T-helper 9 cell (primary cell): Measurements from ENCODE around the gene SLC25A22.

Source experiments
- DNase-seq: peaks from one replicate; pipeline ENCODE4 v3.0.0-alpha.2; 2020

SLC25A22 gene

DNA sequence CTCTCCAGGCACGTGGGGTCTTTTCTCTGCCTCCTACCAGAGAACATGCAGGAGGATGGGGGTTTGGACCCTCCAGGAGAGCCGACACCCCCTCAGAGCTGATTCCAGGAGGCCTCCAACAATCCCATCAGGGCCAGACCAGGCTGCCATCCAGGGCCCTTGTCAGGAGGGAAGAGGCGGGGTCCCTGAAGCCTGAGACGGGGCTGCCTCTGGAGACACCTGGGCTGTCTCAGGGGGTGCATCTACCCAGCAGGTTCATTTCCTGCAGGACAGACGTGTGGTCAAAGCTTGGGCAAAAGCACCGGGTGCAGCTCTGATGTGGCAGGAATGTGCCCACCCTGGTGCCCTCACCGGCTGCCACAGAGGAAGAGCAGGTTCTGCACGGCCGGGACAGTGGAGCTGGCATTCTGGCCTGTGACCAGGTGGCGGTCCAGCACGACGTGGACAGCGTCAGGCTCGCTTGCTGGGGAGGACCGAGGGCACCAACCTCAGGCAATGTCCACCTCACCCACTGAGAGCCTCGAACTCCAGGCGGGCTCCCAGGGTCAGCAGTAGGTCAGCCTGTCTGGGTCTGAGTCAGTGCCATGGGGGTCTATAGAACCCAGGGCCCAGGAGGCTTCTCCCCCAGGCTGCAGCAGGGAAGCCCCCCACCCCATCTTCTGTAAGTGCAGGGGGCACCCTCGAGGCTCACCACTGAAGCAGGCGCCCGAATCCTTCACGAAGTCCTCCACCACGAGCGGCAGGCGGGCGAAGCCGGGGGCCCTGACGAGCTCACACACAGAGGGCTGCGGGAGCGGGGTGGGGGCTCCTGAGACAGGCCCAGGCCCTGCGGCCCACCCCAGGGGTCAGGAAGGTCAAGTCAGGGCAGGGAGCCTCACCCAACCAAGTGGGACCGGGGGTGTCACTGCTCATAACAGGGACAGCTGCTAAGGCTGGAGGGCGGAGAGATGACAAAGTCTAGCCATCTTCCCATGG lies 27.2 kb downstream of the SLC25A22 start:
- DNase-seq = no peak

DNA sequence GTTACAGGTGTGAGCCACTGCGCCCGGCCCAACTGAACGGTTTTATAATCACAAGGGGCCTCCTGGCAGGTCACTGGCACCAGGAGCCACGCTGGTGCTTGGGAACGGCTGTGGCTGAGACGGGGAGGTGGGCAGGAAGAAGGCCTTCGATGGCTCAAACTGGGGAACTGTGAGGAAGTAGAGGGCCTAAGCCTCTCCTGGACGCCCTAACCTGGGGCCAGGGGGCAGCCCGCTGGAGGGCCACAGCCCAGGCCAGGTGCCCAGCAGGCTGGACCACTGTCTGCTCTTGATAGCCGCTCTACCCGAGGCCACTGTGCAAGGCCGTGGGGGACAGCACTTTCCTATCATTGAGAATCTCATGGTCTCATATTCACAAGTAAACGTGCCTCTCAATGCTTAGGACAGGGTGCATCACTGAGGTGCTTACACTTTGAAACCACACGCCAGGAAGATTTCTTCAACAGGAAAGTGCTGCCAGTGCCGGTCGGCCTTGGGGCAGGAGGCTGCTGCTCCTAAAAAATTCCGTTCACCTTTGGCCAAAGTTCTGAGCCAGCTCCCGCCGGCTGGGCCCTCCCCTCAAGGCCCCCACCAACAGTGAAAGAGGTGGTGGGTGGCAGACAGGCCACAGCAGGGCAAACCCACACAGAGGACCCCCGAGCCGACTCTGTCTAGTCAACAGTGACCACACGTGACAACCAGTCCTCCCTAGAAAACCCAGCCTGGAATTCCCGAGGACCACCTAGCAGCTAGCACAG lies 28.0 kb downstream of the SLC25A22 start:
- DNase-seq = no peak

DNA sequence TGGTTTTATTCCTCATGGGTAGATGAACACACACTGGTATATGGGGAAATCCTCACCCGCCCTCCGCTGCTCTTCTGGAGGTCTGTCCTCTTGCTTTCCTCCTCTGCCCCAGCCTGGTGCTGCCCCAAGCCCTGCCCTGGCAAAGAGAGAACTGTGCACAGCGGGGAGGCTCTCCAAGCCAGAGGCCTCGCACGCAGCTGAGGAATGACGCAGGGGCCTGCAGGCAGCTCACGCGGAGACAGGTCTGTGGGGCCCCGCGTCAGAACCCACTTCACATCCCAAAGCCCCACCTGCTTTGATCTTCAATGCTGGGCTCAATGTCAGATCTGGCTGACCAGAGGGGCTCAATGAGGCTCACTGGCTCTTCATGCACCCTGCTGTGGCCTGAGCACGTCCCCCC lies 30.8 kb downstream of the SLC25A22 start:
- DNase-seq = no peak

DNA sequence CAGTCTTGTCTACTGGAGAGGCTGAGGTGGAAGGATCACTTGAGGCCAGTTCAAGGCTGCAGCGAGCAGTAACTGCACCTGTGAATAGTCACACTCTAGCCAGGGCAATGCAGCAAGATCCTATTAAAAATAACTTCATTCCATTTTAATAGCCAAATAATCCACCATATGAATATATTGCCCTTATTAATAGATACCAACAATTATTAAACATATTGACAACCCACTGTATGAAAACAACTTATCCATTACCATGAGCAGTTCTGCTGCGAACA lies 31.2 kb downstream of the SLC25A22 start:
- no peak for DNase-seq

DNA sequence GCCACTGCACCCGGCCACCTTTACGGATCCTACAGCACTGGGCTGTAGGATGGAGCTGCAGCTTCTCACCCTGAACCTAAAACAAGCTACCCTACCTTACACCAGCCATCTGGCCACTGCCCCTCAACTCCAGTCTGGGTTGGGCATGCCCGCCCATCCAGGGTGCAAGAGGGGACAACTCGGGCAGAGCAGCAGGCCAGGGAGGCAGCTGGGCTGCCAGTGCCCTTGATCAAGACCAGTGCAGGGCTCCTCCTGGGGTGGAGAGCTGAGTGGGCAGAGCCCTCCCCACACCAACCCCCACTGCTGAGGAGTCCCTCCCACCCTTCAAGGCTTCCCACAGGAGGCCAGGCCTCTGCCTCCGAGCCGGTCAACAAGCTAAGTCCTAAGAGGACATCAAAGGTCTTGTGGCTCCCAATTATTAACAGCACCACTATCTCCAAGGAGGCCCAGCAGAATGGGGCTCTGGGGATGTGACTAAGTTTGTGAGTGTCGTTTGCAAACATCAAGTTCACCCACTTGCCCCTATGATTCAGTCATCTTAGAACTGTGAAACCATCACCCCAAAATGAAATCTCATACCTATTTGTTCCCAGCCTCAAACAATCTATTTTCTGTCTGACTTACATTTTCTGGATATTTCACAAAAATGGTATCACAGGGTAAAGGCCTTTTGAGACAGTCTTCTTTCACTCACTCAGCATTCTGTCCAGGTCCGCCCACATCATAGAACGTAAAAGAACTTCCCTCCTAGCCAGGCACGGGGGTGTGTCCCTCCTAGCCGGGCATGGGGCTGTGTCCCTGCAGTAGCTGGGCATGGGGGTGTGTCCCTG lies 31.8 kb downstream of the SLC25A22 start:
- no peak for DNase-seq

DNA sequence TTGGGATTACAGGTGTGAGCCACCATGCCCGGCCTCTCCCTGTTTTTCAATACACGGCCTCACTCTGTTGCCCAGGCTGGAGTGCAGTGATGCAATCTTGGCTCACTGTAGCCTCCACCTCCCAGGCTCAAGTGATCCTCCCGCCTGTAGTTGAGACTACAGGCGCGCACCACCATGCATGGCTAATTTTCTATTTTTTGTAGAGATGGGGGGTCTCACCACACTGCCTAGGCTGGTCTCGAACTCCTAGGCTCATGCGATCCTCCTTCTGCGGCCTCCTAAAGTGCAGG lies 32.3 kb downstream of the SLC25A22 start:
- DNase-seq = no peak

DNA sequence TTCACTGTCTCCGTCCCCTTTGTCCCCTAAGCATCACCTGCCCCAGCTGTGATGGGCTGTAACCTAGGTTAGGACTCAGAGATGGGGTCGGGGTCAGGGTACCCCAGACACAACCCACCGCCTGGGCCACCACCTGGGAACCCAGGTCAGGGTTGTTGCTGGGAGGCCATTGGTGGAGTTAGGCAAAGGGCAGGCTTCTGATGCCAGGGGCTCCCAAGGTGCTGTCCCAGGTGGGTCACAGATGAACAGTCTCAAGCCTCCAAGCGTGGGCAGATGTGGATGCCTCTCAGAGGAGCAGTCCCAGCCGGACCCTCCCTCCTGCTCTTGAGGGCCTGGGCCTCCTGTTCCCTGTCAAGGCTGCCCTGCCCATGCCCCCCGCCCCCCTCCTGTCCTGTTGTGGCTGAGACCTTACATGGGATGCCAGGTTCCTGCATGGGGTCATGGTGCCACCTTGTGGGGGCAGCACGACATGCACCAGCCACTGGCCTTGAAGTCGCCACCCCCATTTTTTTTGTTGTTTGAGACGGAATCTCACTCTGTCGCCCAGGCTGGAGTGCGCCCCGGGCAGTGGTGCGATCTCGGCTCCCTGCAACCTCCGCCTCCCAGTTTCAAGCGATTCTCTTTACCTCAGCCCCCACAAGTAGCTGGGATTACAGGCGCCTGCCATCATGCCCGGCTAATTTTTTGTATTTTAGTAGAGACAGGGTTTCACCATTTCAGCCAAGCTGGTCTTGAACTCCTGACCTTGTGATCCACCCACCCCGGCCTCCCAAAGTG lies 32.9 kb downstream of the SLC25A22 start:
- peak; percentile 55 for DNase-seq

DNA sequence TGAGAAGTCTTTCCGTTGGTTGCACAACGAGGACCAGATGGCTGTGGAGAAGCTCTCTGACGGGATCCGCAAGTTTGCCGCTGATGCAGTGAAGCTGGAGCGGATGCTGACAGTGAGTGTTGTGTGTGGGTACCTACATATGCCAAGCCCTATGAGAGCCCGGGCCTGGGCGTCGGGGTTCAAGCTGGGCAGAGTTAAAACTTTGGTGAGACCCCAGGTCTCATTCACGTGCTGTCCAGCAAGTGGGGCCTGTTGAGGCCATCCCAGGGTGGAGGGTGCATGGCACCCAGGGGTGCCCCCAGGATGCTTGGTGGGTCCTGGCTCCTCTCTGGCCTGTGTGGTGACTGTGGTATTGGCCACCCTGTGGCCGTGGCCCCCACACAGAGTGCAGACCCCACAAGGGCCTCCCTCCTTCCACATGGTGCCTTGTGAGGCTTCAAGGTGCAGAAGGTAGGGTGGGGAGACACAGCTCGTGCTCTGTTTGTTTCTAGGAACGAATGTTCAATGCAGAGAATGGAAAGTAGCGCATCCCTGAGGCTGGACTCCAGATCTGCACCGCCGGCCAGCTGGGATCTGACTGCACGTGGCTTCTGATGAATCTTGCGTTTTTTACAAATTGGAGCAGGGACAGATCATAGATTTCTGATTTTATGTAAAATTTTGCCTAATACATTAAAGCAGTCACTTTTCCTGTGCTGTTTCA lies 33.6 kb downstream of the SLC25A22 start:
- no peak for DNase-seq

DNA sequence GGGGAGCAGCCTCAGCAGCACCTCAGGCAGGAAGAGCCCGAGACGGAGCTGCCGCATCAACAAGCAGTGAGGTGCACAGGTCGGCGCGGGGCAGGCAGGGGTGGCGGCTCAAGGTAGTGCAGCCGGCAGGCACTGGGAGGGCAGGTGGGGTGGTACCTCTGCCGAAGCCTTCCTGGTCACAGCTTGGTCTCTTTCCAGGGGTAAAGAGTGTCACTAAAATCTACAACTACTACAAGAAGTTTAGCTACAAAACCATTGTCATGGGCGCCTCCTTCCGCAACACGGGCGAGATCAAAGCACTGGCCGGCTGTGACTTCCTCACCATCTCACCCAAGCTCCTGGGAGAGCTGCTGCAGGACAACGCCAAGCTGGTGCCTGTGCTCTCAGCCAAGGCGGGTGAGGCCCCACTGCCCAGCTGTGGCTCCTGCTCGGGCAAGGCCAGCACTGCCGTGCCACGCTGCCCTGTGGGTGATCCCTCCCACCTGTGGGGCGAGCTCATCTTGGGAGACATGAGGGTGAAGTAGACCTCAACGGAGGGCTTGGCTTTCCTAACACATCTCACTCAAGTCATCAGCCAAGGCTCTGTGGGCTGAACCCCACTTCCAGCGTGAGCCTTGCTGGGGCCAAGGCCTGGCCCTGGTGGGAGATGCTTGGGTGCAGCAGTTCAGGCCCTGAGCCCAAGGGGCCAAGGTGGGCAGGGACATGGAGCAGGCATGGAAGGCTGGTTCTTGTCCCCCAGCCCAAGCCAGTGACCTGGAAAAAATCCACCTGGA lies 34.3 kb downstream of the SLC25A22 start:
- DNase-seq = no peak

DNA sequence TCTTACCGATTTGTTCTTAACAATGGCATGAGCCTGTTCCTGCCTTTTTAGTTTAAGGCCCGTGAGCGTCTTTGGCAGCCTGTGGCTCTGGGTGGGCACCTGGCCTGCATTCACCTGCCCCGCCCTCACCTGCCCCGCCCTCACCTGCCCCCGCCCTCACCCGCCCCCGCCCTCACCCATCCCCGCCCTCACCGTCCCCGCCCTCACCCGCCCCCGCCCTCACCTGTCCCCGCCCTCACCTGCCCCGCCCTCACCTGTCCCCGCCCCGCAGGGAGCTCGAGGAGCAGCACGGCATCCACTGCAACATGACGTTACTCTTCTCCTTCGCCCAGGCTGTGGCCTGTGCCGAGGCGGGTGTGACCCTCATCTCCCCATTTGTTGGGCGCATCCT lies 35.0 kb downstream of the SLC25A22 start:
- no peak for DNase-seq

DNA sequence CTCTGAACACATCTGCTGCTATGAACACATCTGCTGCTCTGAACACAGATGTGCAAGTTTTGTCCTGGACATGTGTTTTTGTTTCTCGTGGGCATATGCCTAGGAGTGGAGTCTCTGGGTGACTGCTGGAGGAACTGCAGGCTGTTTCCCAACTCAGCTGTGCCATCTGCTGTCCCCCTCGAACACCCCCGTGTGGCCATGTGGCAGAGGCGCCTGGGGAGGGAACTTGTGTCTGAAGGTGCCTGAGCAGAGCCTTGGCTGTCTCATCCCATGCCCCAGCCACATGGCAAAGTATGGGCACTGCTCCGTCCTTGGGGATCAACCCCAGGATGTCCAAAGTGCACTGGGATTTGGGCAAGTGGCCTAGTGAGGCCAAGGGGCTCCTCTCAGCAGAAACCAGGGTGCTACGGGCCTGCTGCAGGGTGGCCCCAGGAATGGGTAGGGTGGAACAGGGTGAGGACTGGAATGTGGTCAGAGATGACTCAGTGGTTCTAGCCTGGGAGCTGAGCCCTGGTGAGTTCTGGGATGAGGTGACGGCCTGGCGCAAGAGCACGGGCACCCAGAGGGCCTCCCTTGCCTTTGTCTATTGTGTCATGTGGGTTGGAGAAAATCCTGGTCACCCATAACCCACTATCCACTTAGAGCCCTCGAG lies 35.5 kb downstream of the SLC25A22 start:
- no peak for DNase-seq

DNA sequence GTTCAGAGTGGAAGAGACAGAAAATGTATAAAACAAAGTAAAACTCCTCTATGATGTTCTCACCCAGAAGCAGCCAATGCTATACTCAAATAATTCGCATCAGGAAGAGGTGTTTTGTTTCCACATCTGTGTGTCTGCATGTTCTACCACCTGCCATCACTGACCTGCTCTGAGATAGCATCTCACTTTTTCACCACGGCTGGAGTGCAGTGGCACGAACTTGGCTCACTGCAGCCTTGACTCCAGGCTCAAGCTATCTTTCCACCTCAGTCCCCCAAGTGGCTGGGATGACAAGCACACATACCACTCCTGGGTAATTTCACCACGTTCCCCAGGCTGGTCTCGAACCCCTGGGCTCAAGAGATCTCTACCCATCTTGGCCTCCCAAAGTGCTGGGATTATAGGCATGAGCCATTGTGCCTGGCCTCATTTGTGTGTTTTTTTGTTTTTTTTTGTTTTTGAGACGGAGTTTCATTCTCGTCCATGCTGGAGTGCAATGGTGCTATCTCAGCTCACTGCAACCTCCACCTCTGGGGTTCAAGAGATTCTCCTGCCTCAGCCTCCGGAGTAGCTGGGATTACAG lies 36.5 kb downstream of the SLC25A22 start:
- DNase-seq = no peak

DNA sequence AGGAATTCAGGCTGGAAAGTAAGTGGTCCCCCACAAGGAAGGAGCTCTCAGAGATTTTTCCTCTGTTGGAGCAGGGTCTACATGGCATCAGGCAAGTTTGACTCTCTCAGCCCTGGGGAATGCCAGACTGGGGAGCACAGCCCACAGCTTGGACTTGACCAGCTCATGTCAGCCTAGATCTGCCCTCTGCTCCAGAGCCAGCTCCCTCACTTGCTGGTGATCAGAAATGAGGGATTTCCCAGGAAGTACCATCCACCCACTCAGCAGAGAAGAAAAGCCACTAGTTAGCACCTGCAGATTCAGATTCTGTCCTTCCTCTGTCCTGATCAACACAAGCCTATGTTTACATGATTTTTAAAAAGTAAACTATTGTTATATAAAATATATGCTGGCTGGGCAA lies 37.8 kb downstream of the SLC25A22 start:
- DNase-seq = no peak

DNA sequence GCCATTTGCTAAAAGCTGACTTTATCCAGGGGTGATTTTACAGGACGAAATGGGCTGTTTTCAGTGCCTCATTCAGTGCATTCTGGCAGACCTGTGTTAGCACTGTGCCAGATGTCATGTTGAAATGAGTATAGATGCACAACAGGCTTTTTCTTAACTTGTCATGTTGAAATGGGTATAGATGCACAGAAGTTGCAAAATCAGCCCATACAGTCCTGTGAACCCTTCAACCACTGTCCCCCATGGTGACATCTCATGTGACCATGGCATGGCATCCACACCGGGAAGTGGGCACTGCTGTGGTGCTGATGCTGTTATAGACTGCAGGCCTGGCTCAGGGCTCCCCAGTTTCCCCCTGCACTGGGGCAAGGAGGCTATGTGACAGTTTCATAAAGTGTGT lies 48.4 kb downstream of the SLC25A22 start:
- no peak for DNase-seq

DNA sequence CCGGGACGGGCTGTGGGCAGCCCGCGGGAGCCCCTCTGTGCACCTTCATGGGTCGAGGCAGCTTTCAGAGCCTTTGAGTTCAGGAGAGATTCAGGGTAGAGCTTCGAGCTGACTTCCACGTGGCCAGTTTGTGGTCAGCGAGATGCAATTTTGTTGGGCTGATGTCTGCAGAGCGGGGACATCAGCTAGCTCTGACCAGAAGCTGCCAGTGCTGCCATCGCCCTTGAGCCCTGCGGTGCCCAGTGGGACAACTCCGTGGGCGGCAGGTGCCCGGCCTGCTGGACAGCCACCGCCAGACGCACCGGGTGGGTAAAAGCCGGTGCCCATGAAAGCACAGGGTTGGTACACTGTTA lies 50.1 kb downstream of the SLC25A22 start:
- no peak for DNase-seq

DNA sequence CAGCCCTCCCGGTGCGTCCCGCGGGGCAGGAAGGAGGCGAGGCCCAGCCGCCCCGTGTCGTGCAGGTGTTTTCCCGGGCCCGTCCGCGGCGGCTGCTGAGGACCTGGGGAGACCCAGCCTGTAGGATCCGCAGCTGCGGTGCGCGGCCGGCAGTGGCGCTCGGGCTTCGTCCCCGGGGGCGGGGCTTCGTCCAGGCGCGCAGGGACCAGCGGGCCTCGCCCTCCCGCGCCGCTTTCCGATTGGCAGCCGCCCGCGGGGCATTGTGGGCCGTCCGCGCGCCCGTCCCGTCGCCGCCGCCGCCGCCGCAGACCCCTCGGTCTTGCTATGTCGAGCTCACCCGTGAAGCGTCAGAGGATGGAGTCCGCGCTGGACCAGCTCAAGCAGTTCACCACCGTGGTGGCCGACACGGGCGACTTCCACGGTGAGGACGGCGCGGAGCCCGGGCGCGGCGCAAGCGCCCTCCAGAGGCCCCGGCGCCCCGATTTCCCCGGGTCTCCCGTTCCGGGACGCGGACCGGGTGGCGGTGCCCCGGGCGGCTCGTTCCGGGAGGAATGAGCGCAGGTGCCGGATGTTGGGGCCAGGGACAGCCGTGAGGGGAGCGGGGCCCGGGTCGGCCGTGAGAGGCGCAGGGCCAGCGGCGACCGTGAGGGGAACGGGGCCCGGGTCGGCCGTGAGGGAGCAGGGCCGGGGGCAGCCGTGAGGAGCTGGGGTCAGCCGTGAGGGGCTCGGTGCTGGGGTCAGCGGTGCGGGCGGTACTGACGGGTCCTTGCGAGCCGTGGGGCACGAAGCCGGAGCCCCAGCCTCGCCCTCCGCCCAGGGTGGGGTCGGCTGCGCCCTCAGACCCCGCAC lies 50.7 kb downstream of the SLC25A22 start, which contains the start of gene TALDO1:
Gene TALDO1, plus strand, starts transcription at position 307 of the 849 bp plus-strand sequence. Its CDS starts 18 bp downstream, at position 325.
- DNase-seq = peak; percentile 71

DNA sequence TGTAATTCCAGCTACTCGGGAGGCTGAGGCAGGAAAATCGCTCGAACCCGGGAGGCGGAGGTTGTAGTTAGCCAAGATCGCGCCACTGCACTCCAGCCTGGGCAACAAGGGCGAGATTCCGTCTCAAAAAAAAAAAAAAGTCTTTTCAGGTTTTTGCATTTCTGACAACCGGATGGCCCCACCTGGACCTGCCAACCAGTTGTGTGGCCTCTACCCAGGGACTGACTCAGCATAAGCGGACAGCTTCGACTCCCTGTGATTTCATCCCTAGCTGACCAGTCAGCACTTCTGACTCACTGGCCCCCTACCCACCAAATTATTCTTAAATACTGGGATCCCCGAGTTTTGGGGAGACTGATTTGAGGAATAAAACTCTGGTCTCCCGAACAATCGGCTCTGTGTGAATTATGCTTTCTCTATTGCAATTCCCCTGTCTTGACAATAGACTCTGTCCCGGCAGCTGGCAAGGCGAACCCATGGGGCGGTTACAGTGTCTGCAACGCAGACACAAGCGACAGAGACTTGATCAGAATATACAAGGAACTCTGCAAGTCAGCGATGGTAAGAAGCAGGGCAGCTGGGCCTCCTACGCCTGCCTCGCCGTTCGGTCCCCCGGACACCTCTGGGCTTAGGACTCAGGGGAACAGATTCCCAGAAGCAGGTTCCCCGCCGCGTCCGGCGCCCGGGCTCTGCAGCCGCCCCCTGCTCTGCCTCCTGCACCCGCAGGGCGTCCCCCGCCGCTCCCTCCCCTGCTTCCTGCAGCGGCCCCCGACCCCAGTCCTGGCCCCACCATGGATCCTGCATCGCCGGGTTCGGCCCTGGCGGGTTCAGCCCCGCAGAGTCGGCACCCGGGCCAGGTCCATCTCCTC lies 51.6 kb downstream of the SLC25A22 start:
- DNase-seq = no peak

DNA sequence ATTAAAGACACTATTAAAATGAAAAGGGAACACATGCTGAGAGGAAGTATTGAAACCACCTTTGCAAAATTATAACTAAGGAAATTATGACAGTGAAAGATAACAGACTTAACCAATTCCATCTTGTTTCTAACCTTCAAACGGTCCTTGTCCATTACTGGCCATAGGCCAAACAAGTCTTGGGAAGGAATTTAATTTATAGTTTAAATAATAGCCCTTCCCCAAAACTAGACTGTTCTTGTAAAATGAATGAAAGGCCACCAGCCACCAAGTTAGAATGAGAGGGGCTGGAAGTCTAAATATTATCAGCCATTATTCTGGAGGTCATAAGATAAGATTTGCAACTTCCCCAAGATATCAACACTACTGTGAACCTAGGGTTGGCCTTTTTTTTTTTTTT lies 52.7 kb downstream of the SLC25A22 start:
- no peak for DNase-seq
